SK-N-DZ (cell line): ENCODE results near the gene GALNT13.

ENCODE experiments used
- DNase-seq: peaks from one replicate; pipeline ENCODE4 v3.0.0-alpha.2; 2015; ENCODE audit warnings: low spot score

GALNT13 gene

GRCh38 chr2:153944800-153945199 is 73.1 kb downstream of the GALNT13 start:
- DNase-seq: no peak

DNA sequence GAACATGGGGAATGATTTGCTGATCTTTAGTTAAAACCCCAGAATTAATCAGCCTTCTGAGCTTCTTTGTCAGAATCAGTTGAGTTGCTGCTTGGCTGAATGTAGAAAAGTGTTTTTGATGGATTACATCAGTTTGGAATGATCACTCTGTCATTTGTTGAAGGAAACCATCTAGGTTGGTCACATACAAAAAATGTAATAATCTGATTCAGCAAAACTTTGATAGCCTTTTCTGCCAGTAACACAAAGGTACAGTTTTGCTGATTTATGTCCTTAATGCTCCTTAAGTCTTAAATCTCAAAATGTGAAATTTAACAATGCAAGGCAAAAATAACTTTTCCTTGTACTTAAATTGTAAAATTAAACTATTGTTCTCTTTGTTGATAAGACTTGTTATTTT is 74.3 kb downstream of the GALNT13 start:
- DNase-seq: no peak

GRCh38 chr2:153953761-153954160 is 82.0 kb downstream of the GALNT13 start:
- no peak for DNase-seq

GRCh38 chr2:153963256-153963655 is 91.5 kb downstream of the GALNT13 start:
- no peak for DNase-seq

DNA sequence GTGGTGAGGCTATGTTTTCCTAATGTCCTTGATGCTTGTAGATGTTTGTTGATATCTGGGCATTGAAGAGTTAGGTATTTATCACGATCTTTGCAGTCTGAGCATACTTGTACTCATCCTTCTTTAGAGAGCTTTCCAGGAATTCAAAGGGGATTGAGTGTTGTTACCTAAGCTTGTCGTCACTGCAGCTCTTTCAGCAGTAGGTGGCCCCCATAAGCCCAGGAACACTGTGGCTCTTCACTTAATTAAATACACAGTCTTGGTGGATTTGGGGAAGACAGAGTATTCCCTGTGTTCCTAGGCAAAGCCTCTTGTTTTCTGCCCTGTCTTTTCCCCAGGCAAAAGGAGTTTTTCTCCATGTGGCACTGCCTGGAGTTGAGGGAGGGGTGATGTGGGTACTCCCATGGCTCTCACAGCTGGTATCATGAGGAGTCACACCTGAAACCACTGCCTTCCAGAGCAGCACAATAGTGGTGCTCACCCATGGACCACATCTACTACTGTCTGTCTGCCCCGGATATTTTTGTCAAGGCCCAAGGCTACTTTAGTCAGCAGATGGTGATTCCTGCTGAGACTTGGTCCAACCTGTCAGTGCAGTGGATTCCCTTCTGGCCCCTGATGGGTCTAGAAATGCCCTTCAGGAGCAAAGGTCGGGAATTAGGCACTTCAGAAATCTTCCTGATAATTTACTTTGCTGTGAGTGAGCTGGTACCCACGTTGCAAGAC is 95.7 kb downstream of the GALNT13 start:
- no peak for DNase-seq

DNA sequence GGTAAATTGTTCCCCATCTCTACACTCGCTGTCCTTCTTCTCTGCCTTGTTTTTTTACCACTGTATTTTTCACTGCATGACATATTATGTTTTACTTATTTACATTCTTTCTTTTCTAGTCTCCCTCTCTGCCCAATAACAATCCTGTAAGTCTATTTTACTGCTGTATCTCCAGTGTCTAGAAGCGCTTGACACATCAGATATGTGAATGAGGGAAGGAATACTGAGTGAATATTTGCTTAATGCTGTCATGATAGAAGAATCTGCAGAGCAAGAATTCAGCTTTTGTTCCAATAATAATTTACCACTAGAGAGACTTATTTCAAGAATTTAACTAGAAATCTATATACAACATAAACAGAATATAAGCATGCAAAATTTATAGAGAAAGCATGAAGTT is 99.5 kb downstream of the GALNT13 start:
- no peak for DNase-seq

DNA sequence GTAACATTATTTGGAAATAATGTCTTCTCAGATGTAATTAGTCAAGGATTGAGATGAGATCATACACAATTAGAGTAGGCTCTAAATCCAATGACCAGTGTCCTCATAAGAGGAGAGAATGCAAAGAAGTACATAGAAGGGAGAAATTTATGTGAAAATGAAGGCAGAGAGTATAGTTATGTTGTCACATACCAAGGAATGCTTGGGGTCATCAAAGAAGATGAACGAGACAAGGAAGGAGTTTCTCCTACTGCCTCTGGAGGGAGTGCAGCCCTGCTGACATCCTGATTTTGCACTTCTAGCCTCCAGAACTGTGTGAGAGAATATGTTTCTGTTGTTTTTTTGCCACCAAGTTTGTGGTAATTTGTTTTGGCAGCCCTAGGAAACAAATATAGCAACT is 100.1 kb downstream of the GALNT13 start:
- no peak for DNase-seq

DNA sequence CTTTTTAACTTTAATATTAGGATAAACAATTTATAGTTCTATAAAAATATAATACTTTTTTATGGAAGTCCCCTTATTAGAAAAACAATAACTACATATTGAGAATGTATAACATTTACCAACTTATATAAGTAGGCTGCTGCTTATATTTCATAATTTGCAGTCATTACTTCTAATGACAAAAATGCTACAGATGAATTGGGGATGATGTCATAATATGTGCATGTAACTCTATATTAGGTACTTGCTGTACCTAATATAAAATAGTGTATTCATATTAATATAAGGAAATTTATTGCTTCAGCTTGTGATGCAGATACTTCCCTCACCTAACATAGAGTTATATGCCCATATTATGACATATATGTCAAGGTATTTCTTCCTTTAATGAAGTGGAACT is 100.7 kb downstream of the GALNT13 start:
- DNase-seq: no peak

GRCh38 chr2:153986488-153987229 is 114.9 kb downstream of the GALNT13 start:
- DNase-seq: no peak

GRCh38 chr2:153990771-153991170 is 119.0 kb downstream of the GALNT13 start:
- DNase-seq: no peak

GRCh38 chr2:154013514-154013913 is 141.8 kb downstream of the GALNT13 start:
- DNase-seq: no peak

DNA sequence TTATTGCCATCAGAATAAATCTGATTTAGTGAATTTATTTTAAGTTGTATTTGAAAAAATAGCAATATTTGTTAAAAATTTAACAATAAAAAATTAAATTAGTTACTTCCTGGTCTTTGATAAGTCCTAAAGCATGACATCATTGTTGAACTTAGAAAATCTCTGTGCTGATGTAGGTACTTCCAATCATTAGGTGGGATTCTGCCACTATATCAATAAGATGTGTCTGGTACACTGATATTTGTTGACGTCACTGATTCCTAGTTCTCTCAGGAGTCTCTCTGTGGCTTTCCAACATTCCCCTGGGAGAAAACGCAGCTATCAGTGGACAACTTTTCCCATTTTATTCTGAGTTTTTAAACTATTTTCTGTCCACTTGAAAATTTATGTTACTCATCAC is 143.5 kb downstream of the GALNT13 start:
- no peak for DNase-seq

DNA sequence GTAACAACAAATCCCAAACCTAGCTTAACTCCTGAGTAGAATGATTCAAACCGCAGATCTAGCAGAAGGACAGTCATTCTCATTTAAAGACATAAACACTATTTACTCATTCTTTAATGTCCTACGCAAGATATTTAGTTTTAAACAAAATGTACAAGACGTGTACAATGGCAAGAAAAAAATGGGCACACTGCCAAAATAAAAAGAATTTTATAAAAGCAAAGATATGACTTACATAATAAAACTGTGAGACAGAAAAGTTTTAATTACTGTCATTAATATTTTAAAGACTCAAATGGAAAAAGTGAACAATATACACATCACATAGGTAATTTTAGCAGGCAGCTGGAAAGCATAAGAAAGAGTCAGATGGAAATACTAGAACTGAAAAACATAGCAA is 157.8 kb downstream of the GALNT13 start:
- DNase-seq: no peak

GRCh38 chr2:154032220-154032619 is 160.5 kb downstream of the GALNT13 start:
- DNase-seq: no peak

DNA sequence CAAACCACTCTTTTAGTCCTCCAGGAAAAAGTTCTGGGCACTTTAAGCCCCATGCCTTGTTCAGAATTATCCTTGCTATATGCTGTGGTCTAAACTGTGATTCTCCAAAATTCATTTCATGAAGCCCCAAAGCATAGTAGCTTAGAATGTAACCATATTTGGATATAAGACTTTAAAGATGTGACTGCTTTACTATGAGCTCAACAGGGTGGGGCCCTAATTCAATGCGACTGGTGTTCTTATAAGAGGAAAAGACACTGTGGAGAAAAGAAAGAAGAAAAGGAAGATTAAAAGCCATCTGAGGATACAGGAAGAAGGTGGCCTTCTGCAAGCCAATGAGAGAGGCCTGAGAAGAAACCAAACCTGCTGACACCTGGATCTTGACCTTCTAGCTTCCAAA is 174.8 kb downstream of the GALNT13 start:
- no peak for DNase-seq

- DNase-seq: no peak
Observed at GRCh38 chr2:154048905-154049304, 177.2 kb downstream of the GALNT13 start.

DNA sequence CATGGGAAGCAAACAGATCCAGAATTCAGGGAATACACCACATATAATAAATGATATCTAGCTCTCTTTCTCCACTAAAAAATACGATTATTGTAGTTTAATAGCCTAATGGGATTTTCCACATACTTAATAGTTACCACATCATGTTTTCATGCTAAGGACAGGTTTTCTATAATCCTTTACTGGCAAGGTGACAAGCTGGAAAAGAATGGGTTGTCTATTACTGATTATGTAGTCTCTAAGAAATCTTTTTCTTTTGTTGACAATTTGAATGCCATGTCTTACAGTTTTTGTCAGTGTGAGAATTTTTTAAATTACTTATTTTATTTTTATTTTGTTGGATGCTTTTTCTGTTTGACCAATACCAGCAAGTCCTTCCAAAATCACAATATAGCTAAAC is 177.8 kb downstream of the GALNT13 start:
- no peak for DNase-seq

DNA sequence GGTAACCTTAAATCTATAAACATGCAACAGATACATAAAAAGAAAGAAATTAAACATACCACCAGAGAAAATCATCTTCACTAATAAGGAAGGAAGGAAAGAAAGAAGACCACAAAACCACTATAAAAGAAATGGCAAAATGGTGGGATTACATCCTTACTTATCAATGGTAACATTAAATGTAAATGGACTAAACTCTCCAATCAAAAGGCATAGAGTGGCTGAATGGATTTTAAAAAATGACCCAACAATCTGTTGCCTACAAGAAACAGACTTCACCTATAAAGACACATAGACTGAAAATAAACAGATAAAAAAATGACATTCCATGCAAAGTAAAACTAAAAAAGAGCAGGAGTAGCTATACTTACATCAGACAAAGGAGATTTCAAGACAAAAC is 195.4 kb downstream of the GALNT13 start:
- DNase-seq: no peak

- no peak for DNase-seq
Observed at GRCh38 chr2:154078926-154079325, 207.2 kb downstream of the GALNT13 start.

- DNase-seq: no peak
Observed at GRCh38 chr2:154092571-154092970, 220.8 kb downstream of the GALNT13 start.

- DNase-seq: no peak
Observed at GRCh38 chr2:154093856-154094255, 222.1 kb downstream of the GALNT13 start.

DNA sequence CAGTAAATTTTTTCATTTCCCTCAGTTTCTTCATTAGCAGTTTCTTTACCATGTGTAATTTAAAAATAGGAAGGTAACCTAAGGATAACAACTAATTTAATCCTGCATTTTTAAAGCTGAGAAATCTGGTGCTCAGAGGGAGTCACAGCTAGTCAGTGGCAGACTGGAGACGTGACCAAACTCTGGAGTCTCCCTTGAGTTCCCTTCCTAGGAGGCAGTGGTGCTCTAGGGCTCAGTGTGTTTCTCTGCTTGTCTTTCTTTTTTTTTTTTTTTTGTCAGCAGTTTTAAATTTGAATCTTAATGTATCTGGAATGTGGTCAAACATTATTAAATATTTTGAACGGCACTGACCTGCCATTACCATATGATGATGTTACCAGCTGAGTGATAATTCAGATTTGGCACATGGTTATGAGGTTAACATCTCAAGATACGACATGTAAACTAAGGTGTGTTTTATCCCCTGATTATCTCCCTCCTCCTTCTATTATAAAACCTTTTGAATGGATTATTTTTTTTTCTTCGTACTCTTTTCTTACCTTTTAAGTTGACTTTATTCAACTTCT is 226.2 kb downstream of the GALNT13 start:
- DNase-seq: no peak

DNA sequence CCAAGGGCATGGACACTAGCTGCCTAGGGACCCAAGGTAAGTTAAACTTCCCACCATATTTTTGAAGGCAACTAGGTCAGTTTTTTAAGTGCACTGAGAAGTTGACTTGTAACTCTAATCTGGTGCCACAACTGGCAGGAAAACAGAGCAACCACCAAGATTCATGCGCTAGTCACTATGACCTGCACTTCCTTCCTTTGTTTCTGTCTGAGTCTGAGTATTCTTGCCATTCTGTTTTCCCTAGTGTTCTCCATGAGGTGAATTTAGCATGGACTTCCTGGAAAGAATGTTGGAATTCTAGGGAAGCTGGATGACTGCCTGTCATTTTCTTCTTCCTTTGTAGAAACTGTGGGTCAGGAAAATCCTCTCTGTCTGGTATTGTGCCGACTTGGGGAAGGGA is 249.0 kb downstream of the GALNT13 start:
- no peak for DNase-seq
